Vagina (tissue), 2 donors: ENCODE results near the gene SLC16A10.

Source experiments
- CTCF ChIP-seq, 3 experiments: fragments of 450-650 bp in 2 of 3; fragments of 200-600 bp in 1 of 3; sonication (generic) in 1 of 3; IDR thresholded peaks; one replicate each; pipeline ENCODE4 v1.5.1; 2017 to 2019; ENCODE audit warnings: antibody characterized with exemption in 3 of 3, mild to moderate bottlenecking in 2 of 3, moderate library complexity in 2 of 3
- POLR2A ChIP-seq, 2 donors: fragments of 450-650 bp; IDR thresholded peaks; one replicate each; pipeline ENCODE4 v1.6.1; 2017; ENCODE audit warnings: antibody characterized with exemption in 2 of 2, mild to moderate bottlenecking in 2 of 2, moderate library complexity in 2 of 2

GRCh38 chr6:111278731-111279130 is 191.4 kb downstream of the SLC16A10 start:
- TF ChIP-seq CTCF (IDR thresholded peaks at IDR 0.05) (no peak), POLR2A (IDR thresholded peaks at IDR 0.05) (no peak)
